RWPE1 (cell line): ENCODE results near the gene GH2.
"Not testable (repeated sequence)": the region's sequence is repeated elsewhere in the genome, so short reads cannot be mapped to it uniquely, and the experiment has no call there.

Experiments used
- CTCF ChIA-PET: fragments of 350-600 bp; sonication (Branson Sonifier 250); formaldehyde crosslinking; extraction: SDS; loops from one replicate; lab custom pipeline; 2021; lab: Yijun Ruan, JAX
- POLR2A ChIA-PET: fragments of 400-600 bp; formaldehyde crosslinking; extraction: SDS; loops from one replicate; lab custom pipeline; 2020; ENCODE audit warnings: antibody characterized with exemption; ENCODE audit not compliant: low non-redundant PET; lab: Yijun Ruan, JAX
- DNase-seq: peaks from one replicate; pipeline ENCODE4 v3.0.0; 2012; ENCODE audit warnings: low spot score
- H3K27ac ChIP-seq: fragments of 450-650 bp; 2 replicates; pipeline ENCODE4 v1.5.1; 2017
- TF ChIP-seq, protein P1 (sequence below): fragments of 450-650 bp; conservative IDR thresholded peaks from 2 replicates; pipeline ENCODE4 v1.5.1; 2017; ENCODE audit warnings: low read depth, mild to moderate bottlenecking

The GH2 gene

DNA sequence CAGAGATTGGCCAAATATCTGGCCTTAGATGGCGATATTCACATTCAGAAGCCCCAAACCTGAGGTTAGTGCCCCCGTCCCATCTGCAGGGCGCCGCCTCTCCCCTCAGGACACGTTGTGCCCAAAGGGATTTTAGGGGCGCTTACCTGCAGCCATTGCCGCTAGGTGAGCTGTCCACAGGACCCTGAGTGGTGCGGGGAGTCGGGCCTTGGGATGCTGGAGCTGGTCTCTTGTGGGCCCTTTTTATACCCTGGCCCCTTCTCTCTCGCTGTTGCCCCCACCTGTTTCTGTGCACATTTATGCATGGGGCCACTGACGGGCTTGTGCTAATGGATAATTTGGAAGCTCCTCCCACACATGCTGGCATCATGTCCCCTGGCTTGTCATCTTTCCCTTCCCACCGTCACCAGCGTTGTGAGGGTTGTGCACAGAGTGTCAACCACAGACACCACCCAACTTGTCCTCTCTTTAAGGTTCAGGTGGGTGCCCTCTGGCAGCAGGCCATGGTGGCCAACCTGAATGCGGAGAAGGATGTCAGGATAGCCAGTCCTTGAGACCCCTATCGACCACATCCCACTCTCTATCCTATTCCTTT is 29.4 kb upstream of the GH2 start, which contains the start of gene CSHL1:
Gene CSHL1 (minus strand): TSS at position 218 of the 595 bp plus-strand sequence. CDS start 62 bp downstream, at position 156.
- ChIA-PET CTCF (interaction anchor here (0.6 to 1.1 kb wide), 3 partner anchors 46 to 134 kb away, joined by 3 read pairs; no protein-coding TSS in a partner anchor), POLR2A (no interaction called here)
- H3K27ac ChIP-seq, result no peak within 1 kb of the TSS
- no peak for DNase-seq
- TF ChIP-seq, protein P1, sequence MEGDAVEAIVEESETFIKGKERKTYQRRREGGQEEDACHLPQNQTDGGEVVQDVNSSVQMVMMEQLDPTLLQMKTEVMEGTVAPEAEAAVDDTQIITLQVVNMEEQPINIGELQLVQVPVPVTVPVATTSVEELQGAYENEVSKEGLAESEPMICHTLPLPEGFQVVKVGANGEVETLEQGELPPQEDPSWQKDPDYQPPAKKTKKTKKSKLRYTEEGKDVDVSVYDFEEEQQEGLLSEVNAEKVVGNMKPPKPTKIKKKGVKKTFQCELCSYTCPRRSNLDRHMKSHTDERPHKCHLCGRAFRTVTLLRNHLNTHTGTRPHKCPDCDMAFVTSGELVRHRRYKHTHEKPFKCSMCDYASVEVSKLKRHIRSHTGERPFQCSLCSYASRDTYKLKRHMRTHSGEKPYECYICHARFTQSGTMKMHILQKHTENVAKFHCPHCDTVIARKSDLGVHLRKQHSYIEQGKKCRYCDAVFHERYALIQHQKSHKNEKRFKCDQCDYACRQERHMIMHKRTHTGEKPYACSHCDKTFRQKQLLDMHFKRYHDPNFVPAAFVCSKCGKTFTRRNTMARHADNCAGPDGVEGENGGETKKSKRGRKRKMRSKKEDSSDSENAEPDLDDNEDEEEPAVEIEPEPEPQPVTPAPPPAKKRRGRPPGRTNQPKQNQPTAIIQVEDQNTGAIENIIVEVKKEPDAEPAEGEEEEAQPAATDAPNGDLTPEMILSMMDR, result no peak

DNA sequence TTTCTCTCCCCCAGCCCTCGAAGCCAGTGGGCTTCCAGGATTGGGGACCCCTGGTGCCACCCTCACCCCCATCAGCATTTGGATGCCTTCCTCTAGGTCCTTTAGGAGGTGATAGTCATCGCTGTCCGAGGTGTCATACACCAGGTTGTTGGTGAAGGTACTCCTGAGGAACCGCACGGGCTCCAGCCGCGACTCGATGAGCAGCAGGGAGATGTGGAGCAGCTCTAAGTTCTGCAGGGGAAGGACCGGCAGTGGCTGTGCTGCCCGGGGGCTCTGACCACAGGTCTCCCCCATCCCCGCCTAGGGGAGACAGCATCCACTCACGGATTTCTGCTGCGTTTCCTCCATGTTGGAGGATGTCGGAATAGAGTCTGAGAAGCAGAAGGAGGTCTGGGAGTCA is 28.4 kb upstream of the GH2 start:
- POLR2A ChIA-PET, result no interaction called here
- DNase-seq, result no peak
- no peak overlapping the region for H3K27ac ChIP-seq
- TF ChIP-seq, protein P1, result no peak
- CTCF ChIA-PET, result interaction anchor here (0.5 to 0.8 kb wide), 2 partner anchors 63 to 508 kb away, joined by 3 read pairs; no protein-coding TSS in a partner anchor

GRCh38 chr17:63909586-63909985 is 27.8 kb upstream of the GH2 start:
- POLR2A ChIA-PET, CTCF ChIA-PET, DNase-seq, H3K27ac ChIP-seq: not testable (repeated sequence)

DNA sequence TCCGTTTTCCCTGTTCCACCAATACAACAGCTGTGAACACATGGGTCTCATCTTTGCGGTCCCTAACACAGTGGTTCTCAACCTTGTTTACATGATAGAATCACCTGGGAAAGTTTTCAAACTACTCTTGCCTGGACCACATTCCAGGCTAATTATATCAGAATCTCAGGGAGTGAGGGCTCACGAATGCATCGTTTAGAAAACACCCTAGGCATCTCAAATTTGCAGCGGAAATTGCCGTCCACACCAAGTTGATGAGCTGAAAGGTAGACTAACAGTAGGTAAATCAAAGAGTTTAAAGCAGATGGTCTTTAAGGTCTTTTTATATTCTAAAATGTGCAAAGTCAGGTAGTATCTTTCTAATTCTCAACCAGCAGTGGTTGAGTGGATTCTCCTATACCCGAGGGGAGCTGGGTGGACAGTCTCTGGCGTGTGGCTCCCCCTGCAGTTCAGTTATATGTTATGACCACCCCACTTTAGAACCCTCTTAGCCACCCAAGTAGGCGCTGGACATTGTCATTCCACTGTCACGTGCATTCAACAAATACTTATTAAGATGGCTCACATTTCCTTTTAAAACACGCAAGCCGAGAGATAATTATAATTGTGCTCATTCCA is 25.5 kb upstream of the GH2 start:
- CTCF ChIA-PET, result interaction anchor here (0.6 to 1.7 kb wide), 2 partner anchors 12 to 121 kb away, joined by 3 to 6 read pairs; partner anchors contain the start of gene GH1
- H3K27ac ChIP-seq, DNase-seq, POLR2A ChIA-PET: not testable (repeated sequence)

- POLR2A ChIA-PET, result interaction anchor here (0.6 kb wide), 1 partner anchor 1183 kb away, joined by 3 read pairs; no protein-coding TSS in a partner anchor
- not testable (repeated sequence) for H3K27ac ChIP-seq, DNase-seq
- CTCF ChIA-PET, result interaction anchor here (0.6 to 0.9 kb wide), 4 partner anchors 42 to 443 kb away, joined by 3 to 7 read pairs (median 6); partner anchors contain the start of gene SCN4A
Measured at GRCh38 chr17:63904796-63905195, 23.1 kb upstream of the GH2 start.

DNA sequence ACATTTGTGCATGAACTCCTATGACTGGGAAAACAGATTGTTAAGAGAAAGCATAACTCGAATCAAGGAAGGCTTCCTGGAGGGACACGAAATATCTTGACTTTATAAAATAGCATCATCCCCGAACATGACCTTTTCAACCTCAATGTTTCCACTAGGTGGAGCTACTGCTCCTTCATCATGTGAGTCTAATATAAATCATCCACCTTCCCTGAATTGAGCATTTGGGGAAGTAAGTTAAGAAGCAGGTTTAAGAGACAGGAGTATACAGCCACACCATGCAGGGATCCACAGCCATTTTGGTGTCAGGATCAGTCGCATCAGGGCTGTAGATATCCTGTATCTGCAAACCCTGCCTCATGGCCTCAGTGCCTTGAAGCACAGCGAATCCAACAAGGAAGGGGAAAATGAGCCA is 22.1 kb upstream of the GH2 start:
- POLR2A ChIA-PET, result not testable (repeated sequence)

DNA sequence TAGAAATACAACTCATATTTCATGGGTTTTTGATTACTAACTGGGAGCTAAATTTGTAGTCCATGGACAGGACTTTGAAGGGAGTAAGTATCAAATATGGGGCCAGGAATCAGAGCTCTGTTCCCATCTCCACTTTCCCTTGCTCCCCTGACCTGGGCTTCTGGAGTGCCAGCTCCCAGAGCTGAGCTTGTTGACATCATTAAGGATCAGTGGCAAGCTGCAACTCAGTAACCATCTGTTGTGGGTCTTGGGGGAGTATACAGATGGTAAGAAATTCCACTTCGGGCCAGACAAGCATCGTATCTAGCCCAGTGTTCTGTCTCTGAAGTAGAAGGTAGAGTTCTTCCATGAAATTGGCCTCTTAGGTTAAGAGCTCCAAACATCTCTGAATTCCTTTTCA is 20.2 kb upstream of the GH2 start:
- H3K27ac ChIP-seq, DNase-seq, POLR2A ChIA-PET: not testable (repeated sequence)
- CTCF ChIA-PET, result interaction anchor here (0.6 to 1.0 kb wide), 2 partner anchors 17 to 515 kb away, joined by 3 read pairs; no protein-coding TSS in a partner anchor

More for the DNA sequence above, 22.1 kb upstream of the GH2 start:
- CTCF ChIA-PET, result interaction anchor here (0.6 to 1.1 kb wide), 2 partner anchors 74 to 125 kb away, joined by 3 to 4 read pairs; no protein-coding TSS in a partner anchor
- TF ChIP-seq, protein P1, result peak; percentile 68
- not testable (repeated sequence) for H3K27ac ChIP-seq, DNase-seq

GRCh38 chr17:63898899-63899798 is 17.4 kb upstream of the GH2 start:
- CTCF ChIA-PET, result interaction anchor here (0.6 kb wide), 1 partner anchor 9 kb away, joined by 3 read pairs; no protein-coding TSS in a partner anchor
- peak; percentile 20 for DNase-seq
- H3K27ac ChIP-seq, POLR2A ChIA-PET: not testable (repeated sequence)

GRCh38 chr17:63896524-63897354 is 15.0 kb upstream of the GH2 start, which contains the start of gene CSH1:
TSS of gene CSH1 (minus strand) at chr17:63896574. CDS start at chr17:63896511, 63 bp downstream.
- H3K27ac ChIP-seq, POLR2A ChIA-PET, DNase-seq, CTCF ChIA-PET: not testable (repeated sequence)

DNA sequence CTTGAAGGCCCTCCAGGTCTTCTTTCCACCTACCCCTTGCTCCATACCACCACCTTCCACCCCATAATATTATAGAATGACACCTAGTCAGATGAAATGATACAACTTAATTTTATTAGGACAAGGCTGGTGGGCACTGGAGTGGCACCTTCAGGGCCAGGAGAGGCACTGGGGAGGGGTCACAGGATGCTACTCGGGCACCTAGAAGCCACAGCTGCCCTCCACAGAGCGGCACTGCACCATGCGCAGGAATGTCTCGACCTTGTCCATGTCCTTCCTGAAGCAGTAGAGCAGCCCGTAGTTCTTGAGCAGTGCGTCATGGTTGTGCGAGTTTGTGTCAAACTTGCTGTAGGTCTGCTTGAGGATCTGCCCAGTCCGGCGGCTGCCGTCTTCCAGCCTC is 13.1 kb upstream of the GH2 start:
- DNase-seq, CTCF ChIA-PET, H3K27ac ChIP-seq, POLR2A ChIA-PET: not testable (repeated sequence)

DNA sequence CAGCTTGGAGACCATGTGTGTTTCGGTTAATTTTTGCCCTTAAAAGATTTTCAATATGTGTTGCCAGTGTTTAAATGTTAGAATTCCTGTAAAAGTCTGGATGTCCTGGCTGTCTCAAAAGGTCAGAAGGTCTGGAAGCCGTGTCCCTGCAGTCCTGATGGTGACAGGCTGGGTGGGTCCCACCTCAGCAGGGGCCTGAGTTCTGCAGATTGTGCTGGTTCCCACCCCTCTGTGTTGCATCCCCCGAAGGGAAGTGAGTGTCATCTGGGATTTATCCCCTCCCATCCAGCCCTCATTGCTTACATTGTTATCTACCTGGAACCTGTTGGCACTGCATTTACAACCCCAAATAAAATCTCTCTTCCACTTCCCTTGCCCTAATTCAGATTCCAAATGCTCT is 12.3 kb upstream of the GH2 start:
- CTCF ChIA-PET, result not testable (repeated sequence)

More for the DNA sequence above, 12.3 kb upstream of the GH2 start:
- POLR2A ChIA-PET, H3K27ac ChIP-seq, DNase-seq: not testable (repeated sequence)
